Esophagus (tissue), 2 donors: ENCODE measurements around the gene TIGIT. TPM values are rescaled to one million over a fixed set of nuclear protein-coding genes. Genes with fewer than 3 reads are reported as not detected.

ENCODE experiments used
- H3K27ac ChIP-seq, 2 donors: one replicate each; pipeline ENCODE4 v1.5.1; 2013; ENCODE audit warnings: low read depth in 2 of 2, mild to moderate bottlenecking in 2 of 2, inconsistent platforms in 1 of 2, low read length in 1 of 2, moderate library complexity in 1 of 2
- H3K27me3 ChIP-seq, 2 donors: one replicate each; pipeline ENCODE4 v1.6.1; 2013; ENCODE audit warnings: low read length in 2 of 2, control low read depth in 1 of 2, mild to moderate bottlenecking in 1 of 2; ENCODE audit not compliant: insufficient read depth in 2 of 2, control insufficient read depth in 1 of 2
- H3K36me3 ChIP-seq, 2 donors: one replicate each; pipeline ENCODE4 v1.6.1; 2013; ENCODE audit warnings: low read length in 1 of 2; ENCODE audit not compliant: control insufficient read depth in 2 of 2, insufficient read depth in 2 of 2
- H3K4me1 ChIP-seq, 2 donors: one replicate each; pipeline ENCODE4 v1.6.1; 2013; ENCODE audit warnings: low read length in 1 of 2; ENCODE audit not compliant: control insufficient read depth in 2 of 2, insufficient read depth in 2 of 2
- H3K4me3 ChIP-seq, 2 donors: one replicate each; pipeline ENCODE4 v1.5.1; 2013; ENCODE audit warnings: low read length in 2 of 2, mild to moderate bottlenecking in 2 of 2, low read depth in 1 of 2, moderate library complexity in 1 of 2
- H3K9me3 ChIP-seq, 2 donors: one replicate each; pipeline ENCODE4 v1.6.1; 2013; ENCODE audit warnings: mild to moderate bottlenecking in 2 of 2, low read depth in 1 of 2, low read length in 1 of 2, moderate library complexity in 1 of 2; ENCODE audit not compliant: control insufficient read depth in 2 of 2, insufficient read depth in 1 of 2
- WGBS, 2 donors: extraction: QIAGEN DNeasy Blood & Tissue Kit; methylation state at CpG; one replicate each; pipeline ENCODE4 v1.1.7; 2013; 5-methylcytosine and 5-hydroxymethylcytosine counted together
- polyA plus RNA-seq, 2 donors: library from polyadenylated mRNA; stranded (reverse); fragments of 200-250 nt; gene quantifications; one replicate each; pipeline ENCODE4 v1.2.3, GENCODE V29; 2013
- donor health status: healthy with polysubstance abuse.
- donor health status: Bipolar disorder and iron deficiency.

Gene TIGIT
- polyA plus RNA-seq, 2 donors = 0.39 to 0.41 TPM

DNA sequence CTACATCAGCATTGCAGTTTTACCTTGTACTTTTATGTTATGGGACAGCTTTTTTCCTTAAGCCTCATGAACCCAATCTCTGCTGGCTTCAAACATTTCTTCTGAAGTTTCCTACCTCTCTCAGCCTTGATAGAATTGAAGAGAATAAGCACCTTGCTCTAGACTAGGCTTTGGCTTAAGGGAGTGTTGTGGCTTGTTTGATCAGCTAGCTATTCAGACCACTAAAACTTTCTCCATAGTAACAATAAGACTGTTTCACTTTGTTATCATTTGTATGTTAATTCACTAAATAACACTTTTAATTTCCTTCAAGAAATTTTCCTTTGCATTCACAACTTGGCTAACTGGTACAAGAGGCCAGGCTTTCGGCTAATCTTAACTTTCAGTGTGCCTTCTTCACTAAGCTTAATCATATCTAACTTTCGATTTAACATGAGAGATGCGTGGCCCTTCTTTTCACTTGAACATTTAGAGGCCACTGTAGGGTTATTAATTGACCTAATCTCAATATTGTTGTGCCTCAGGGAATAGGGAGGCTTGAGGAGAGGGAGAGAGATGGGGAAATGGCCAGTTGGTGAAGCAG lies 8.1 kb upstream of the TIGIT start:
- Histone ChIP-seq H3K27me3 (no peaks in the 10 kb centered on the region), H3K4me1 (no peaks in the 10 kb centered on the region), H3K9me3 (no peaks in the 10 kb centered on the region), H3K36me3 (no peaks in the 10 kb centered on the region), H3K27ac (no peak overlapping the region), H3K4me3 (no peak overlapping the region)
- 79 to 82% methylated on average over 3 of the region's 3 CpGs for WGBS, 2 donors

DNA sequence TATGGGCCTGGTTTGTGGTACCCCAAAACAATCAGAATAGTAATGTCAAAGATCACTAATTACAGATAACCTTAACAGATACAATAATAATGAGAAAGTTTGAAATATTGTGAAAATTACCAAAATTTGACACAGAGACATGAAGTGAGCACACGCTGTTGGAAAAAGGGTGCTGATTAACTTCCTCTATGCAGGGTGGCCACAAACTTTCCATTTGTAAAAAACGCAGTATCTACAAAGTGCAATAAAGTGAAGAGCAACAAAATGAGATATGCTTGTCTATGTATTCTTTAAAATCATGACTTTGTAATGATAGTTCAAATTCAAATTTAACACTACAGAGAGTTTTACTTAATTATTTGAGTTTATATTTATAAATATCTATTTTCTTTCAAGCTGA lies 7.6 kb upstream of the TIGIT start:
- H3K4me3 ChIP-seq = no peak overlapping the region
- H3K27me3 ChIP-seq = no peaks in the 10 kb centered on the region
- no peaks in the 10 kb centered on the region for H3K36me3 ChIP-seq
- H3K4me1 ChIP-seq = no peaks in the 10 kb centered on the region
- no peaks in the 10 kb centered on the region for H3K9me3 ChIP-seq
- 81 to 89% methylated on average over 2 of the region's 2 CpGs for WGBS, 2 donors
- no peak overlapping the region for H3K27ac ChIP-seq

DNA sequence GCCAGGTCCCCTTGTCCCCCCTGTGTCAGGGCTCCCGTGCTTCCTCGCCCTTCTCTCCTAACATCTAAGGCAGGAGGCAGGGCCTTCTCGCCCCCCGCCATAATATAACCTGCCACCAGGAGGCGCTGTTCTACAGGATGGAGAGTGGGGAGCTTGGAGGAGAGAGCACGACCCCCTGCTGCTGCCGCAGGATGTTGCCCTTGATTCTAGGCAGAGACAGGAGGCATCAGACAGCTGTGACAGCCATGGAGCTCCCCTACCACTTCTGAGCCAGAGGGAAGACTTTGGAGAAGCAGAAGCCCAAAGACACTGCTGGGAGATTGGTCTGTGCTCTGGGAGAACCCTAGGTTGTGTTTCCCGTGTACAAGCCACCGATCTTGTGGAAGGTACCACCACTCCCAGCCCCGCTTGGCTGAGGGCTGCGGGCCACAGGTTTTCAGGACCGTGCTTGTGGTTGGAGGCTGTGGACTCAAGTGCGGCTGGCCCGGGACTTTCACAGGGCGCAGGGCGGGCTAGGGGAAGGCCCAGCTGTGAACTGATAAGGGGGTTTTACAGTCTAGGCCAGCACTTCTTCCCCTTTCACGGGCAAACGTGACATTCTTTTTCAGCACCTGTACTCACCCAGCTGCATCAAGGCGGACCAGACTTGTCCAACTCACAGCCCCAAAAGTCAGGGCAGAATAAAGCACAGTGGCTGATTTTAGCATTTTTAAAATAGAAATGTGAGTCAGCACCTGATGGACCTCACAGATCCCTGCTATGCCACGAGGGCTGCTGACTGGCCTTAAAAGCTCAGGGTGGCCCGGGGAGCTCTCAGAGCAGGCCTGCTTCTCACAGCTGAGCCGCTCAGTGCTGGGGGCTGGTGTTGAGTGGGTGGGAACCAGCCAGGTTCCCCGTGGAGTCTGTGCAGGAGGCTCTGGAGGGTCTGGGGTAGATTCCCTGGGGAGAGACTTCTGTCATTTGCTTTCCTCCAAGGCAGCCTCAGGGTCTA lies 2.6 kb upstream of the TIGIT start:
- H3K4me3 ChIP-seq = no peak overlapping the region
- no peaks in the 10 kb centered on the region for H3K9me3 ChIP-seq
- H3K27ac ChIP-seq = peak overlapping the region in 1 of 2 donors; percentile 49
- H3K27me3 ChIP-seq = no peaks in the 10 kb centered on the region
- H3K4me1 ChIP-seq = no peaks in the 10 kb centered on the region
- 54 to 57% methylated on average over 23 of the region's 23 CpGs for WGBS, 2 donors
- no peaks in the 10 kb centered on the region for H3K36me3 ChIP-seq

GRCh38 chr3:114294940-114295480 lies 1.2 kb downstream of the TIGIT start:
- WGBS, 2 donors = 74 to 83% methylated on average over 6 of the region's 6 CpGs
- Histone ChIP-seq H3K4me3 (no peak overlapping the region), H3K27me3 (no peaks in the 10 kb centered on the region), H3K9me3 (no peaks in the 10 kb centered on the region), H3K4me1 (no peaks in the 10 kb centered on the region), H3K27ac (no peak overlapping the region), H3K36me3 (no peaks in the 10 kb centered on the region)

DNA sequence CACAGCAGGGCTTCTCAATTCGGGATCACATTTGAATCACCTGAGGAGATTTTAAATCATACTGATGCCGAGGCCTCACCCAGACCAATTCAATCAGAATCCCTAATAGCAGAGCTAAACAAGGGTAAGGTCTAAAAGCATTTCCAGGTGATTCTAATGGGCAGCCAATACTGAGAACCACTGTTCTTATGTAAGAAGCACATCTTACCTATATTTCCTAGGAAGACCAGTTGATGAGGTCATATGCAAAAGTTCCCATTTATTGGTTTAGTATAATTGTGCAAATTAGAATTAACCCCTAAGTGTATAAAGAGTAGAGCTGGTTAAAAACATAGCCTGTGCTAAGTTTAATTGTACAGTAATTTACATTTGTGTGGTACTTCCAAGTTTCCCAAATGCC lies 2.1 kb downstream of the TIGIT start:
- Histone ChIP-seq H3K27me3 (no peaks in the 10 kb centered on the region), H3K36me3 (no peaks in the 10 kb centered on the region), H3K4me3 (no peak overlapping the region), H3K27ac (no peak overlapping the region), H3K9me3 (no peaks in the 10 kb centered on the region), H3K4me1 (no peaks in the 10 kb centered on the region)
- 79 to 81% methylated on average over 2 of the region's 2 CpGs for WGBS, 2 donors

- no peaks in the 10 kb centered on the region for H3K27me3 ChIP-seq
- no peaks in the 10 kb centered on the region for H3K4me1 ChIP-seq
- WGBS, 2 donors = 74 to 81% methylated on average over 13 of the region's 13 CpGs
- no peak overlapping the region for H3K27ac ChIP-seq
- no peaks in the 10 kb centered on the region for H3K9me3 ChIP-seq
- H3K4me3 ChIP-seq = no peak overlapping the region
- H3K36me3 ChIP-seq = no peaks in the 10 kb centered on the region
Measured at GRCh38 chr3:114299421-114299820, 5.6 kb downstream of the TIGIT start.

- Histone ChIP-seq H3K36me3 (no peaks in the 10 kb centered on the region), H3K4me1 (no peaks in the 10 kb centered on the region), H3K27ac (no peak overlapping the region), H3K9me3 (no peaks in the 10 kb centered on the region), H3K4me3 (no peak overlapping the region), H3K27me3 (no peaks in the 10 kb centered on the region)
- WGBS, 2 donors = 81 to 86% methylated on average over 5 of the region's 5 CpGs
Measured at GRCh38 chr3:114299941-114300624, 6.3 kb downstream of the TIGIT start.

DNA sequence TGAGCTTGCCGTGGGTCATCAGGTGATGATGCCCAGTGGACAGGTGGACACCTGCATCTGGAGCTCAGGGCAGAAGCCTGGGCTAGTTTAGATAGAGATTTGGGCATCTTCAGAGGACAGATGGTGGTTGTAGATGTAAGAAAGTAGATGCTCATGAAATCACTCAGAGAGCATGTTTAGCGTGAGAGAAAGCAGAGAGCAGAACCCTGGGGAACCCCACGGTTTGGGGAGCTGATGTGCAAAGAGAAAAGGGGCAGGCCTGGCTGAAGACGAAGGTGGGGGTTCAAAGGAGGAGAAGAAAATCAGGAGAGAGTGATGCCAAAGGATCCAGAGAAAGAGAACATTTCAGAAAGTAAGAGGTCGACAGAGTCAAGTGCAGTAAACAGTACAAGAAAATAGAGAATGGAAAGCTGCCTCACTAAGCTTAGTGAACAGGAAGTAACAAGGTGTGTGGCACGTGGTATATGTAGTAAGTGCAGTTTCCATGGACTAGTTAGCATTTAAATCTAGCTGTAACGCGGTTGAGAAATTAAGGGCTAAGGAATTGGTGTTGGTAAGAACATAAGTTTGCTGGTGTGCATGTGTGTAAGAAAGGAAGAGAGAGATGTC lies 13.5 kb downstream of the TIGIT start:
- H3K27ac ChIP-seq = no peak overlapping the region
- no peaks in the 10 kb centered on the region for H3K27me3 ChIP-seq
- no peaks in the 10 kb centered on the region for H3K4me1 ChIP-seq
- no peaks in the 10 kb centered on the region for H3K36me3 ChIP-seq
- H3K9me3 ChIP-seq = no peaks in the 10 kb centered on the region
- no peak overlapping the region for H3K4me3 ChIP-seq
- WGBS, 2 donors = 71 to 72% methylated on average over 8 of the region's 8 CpGs

GRCh38 chr3:114307832-114308231 lies 14.0 kb downstream of the TIGIT start:
- no peaks in the 10 kb centered on the region for H3K4me1 ChIP-seq
- WGBS, 2 donors = 64 to 73% methylated on average over 3 of the region's 3 CpGs

More at GRCh38 chr3:114307832-114308231, 14.0 kb downstream of the TIGIT start:
- no peaks in the 10 kb centered on the region for H3K9me3 ChIP-seq
- no peak overlapping the region for H3K27ac ChIP-seq
- no peaks in the 10 kb centered on the region for H3K27me3 ChIP-seq
- no peaks in the 10 kb centered on the region for H3K36me3 ChIP-seq
- H3K4me3 ChIP-seq = no peak overlapping the region
